Measurements from ENCODE around the gene ZNF827. TPM values are rescaled to one million over a fixed set of nuclear protein-coding genes. Genes with fewer than 3 reads are reported as not detected.

ZNF827 gene
- total RNA-seq, 4 donors from 2014 or later: 8.1 to 21.7 (median 8.3) TPM

DNA sequence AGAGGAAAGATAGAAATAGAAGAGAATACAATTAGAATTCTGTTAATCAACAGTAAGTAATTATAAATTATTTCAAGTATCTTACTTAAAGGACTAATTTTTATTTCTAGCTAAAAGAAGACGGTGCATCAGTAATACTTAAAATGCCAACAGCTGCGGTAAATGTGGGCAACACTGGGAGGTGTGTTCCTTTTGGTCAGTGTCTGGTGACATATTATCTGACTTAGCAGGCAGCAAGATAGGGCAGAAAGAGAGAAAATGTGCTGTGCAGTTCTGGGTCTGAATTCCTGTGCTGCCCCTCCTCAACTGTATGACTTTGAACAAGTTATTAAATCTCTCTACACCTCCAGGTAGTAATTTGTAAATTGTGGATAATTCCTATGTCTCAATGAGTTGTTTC, 120.6 kb downstream of the ZNF827 start:
- TF ChIP-seq, protein P1, sequence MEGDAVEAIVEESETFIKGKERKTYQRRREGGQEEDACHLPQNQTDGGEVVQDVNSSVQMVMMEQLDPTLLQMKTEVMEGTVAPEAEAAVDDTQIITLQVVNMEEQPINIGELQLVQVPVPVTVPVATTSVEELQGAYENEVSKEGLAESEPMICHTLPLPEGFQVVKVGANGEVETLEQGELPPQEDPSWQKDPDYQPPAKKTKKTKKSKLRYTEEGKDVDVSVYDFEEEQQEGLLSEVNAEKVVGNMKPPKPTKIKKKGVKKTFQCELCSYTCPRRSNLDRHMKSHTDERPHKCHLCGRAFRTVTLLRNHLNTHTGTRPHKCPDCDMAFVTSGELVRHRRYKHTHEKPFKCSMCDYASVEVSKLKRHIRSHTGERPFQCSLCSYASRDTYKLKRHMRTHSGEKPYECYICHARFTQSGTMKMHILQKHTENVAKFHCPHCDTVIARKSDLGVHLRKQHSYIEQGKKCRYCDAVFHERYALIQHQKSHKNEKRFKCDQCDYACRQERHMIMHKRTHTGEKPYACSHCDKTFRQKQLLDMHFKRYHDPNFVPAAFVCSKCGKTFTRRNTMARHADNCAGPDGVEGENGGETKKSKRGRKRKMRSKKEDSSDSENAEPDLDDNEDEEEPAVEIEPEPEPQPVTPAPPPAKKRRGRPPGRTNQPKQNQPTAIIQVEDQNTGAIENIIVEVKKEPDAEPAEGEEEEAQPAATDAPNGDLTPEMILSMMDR (IDR thresholded peaks at IDR 0.05; ENCODE audit: low read depth): no peak

DNA sequence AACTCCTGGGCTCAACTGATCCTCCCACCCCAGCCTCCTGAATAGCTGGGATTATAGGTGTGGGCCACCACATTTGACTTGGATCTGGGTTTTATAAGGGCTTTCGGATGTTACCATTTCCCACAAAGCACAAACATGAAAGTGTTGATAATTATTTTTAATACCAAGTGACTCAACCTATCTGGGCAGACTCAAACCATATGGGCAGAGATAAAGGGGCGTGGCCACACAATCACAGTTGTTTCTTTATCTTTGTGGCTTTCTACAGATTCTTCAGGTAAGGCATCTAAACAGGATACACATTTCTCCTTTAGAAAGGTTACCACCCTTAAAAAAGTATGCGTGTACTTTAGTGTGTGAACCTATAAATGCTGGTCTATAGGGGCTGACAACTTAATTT, 122.5 kb downstream of the ZNF827 start:
- TF ChIP-seq, protein P1 (IDR thresholded peaks at IDR 0.05; ENCODE audit: low read depth): no peak

DNA sequence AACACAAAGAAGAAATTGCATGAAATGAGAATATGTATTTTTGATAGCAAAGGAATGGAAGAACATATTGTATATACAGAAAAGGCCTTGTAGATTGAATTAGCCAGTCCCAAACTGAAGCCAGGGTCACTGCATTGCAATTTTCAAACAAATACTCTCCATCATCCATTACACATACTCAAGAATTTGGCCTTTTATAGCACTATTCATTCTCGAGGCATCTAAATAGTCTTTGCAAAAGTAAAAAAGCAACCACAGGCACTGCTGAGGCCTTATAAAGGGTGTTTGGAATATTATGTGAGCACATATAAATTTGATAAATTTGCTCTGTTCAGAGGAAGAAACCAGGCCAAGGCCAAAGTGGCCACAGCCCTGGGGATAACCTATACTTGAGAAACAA, 123.0 kb downstream of the ZNF827 start:
- TF ChIP-seq, protein P1 (IDR thresholded peaks at IDR 0.05; ENCODE audit: low read depth): no peak

DNA sequence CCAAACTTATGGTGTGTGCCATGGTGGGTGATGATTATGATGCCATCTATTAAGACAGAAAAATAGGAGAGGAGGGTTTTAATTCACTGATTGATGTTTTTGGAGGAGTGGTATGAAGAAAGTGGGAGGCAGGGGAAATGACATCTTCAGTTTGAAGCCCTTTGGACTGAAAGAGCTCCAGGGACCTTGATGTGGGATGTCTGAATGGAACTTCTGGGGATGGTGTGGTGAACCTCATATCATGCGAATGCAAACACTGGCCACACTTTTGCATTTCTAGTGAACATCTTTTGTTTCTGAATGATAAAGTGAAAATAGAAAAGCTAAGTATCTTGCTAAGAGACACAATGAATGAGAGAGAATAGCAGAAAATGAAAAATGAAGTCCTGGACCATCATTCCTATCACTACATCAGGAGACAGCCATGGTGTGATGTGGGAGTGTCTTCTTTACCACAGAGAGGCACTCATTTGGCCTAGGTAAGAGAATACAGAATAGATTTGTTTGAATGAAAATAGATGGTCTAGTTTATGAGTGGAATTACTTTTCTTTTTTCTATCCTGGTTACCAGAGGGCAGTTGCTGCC, 123.5 kb downstream of the ZNF827 start:
- TF ChIP-seq, protein P1 (IDR thresholded peaks at IDR 0.05; ENCODE audit: low read depth): no peak

DNA sequence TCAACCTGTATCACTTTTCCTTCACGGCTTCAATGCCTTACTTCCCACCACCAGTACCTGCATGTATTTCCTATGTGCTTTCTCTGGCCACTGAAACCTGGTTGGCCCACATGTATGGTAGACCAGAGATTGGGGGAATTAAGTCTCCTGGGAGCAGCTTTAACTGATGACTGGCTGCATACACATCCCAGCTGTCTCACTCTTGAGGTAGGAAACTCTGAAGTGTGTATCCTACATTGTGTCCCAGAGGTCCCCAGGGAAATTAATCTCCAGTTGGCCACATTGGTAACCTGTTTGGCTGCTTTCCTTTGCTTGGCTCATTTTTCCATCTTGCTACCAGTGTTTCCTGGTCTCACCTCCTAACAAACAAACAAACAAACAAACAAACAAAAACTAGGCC, 124.4 kb downstream of the ZNF827 start:
- TF ChIP-seq, protein P1 (IDR thresholded peaks at IDR 0.05; ENCODE audit: low read depth): no peak

DNA sequence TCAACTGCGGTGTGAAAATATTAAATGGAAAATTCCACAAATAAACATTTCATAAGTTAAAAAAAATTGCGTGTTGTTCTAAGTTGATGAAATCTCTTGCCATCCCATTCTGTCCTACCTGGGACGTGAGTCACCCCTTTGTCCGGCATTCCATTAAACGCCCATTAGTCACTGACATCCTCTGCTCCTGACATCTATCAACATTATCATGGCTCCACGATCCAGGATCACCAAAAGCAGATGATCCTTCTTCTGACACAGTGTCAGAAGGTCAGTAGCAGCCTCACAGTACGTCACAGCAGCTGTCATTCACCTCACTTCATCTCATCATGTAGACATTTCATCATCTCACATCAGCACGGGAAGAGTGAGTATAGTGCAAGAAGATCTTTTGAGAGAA, 125.7 kb downstream of the ZNF827 start:
- TF ChIP-seq, protein P1 (IDR thresholded peaks at IDR 0.05; ENCODE audit: low read depth): no peak

DNA sequence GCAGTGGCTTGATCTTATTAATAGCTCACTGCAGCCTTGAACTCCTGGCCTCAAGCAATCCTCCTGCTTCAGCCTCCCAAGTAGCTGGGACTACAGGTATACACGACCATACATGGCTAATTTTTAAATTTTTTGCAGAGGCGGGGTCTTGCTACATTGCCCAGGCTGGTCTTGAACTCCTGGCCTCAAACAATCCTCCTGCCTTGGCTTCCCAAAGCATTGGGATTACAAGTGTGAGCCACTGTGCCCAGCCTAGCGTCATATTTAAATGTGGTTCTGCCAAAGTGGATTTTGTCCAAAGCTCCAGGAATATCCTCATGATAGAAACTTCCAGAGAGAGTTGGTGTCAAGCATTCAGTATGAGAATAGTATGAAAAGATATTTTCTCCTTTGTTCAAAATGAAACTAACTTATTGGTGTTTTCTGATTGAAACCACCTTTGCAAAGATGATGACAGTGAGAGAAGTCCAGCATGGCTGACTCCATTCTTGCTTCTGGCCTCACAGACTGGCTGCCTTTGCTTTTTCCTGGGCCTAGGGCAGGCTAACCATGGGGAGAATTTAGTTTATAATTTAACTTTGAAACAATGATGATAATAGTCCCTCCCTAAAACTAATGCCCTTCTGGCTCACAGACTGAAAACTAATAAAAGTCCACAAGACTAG, 129.6 kb downstream of the ZNF827 start:
- TF ChIP-seq, protein P1 (IDR thresholded peaks at IDR 0.05; ENCODE audit: low read depth): no peak
